B cell (primary cell): ENCODE data around the gene RND1. TPM values are rescaled to one million over a fixed set of nuclear protein-coding genes. Genes with fewer than 3 reads are reported as not detected.

Source experiments
- ATAC-seq: fragments of 200-7000 bp; cut with Tn5 transposase; one replicate; pipeline ENCODE4 v1.10.0; 2021; ENCODE audit warnings: low read depth, mild to moderate bottlenecking, moderate number of reproducible peaks, moderate library complexity
- CTCF ChIA-PET: fragments of 350-600 bp; sonication (Branson Sonifier 250); formaldehyde crosslinking; loops from one replicate; lab custom pipeline; 2021; ENCODE audit warnings: antibody characterized with exemption, inconsistent platforms; lab: Charles Lee
- POLR2A ChIA-PET: fragments of 350-600 bp; sonication (Branson Sonifier 250); formaldehyde crosslinking; loops from one replicate; lab custom pipeline; 2021; ENCODE audit warnings: antibody characterized with exemption; lab: Charles Lee
- DNase-seq: peaks from one replicate; pipeline ENCODE4 v3.0.0; 2013
- H2AFZ ChIP-seq: 2 replicates; pipeline ENCODE4 v1.6.1; 2012; ENCODE audit warnings: mild to moderate bottlenecking, low read depth, low read length; ENCODE audit not compliant: insufficient read depth, poor library complexity, severe bottlenecking
- H3K27ac ChIP-seq, 2 donors: 1 replicate in 1 of 2; 2 replicates in 1 of 2; pipeline ENCODE4 v1.5.1; 2012 to 2013; ENCODE audit warnings: low read length in 2 of 2, mild to moderate bottlenecking in 2 of 2, moderate library complexity in 1 of 2
- H3K27me3 ChIP-seq, 4 experiments: fragments of 200-600 bp in 1 of 4; sonication (generic) in 1 of 4; replicated peaks in 1 of 4; 1 replicate in 2 of 4; 2 replicates in 2 of 4; pipeline versions ENCODE4 v1.6.1 to v1.7.0; 2013 to 2016; ENCODE audit warnings: low read length in 3 of 4, mild to moderate bottlenecking in 2 of 4, mixed read lengths in 1 of 4, moderate library complexity in 1 of 4; ENCODE audit not compliant: insufficient read depth in 4 of 4, control insufficient read depth in 3 of 4; ENCODE audit errors: control extremely low read depth in 1 of 4
- H3K36me3 ChIP-seq, 2 experiments: replicated peaks in 1 of 2; 1 replicate in 1 of 2; 2 replicates in 1 of 2; pipeline versions ENCODE4 v1.6.1 to v1.7.1; 2013; ENCODE audit warnings: low read length in 1 of 2; ENCODE audit not compliant: insufficient read depth in 2 of 2, control insufficient read depth in 1 of 2; ENCODE audit errors: control extremely low read depth in 1 of 2, extremely low read depth in 1 of 2
- H3K4me1 ChIP-seq, 2 donors: fragments of 200-600 bp in 1 of 2; sonication (generic) in 1 of 2; 1 replicate in 1 of 2; 2 replicates in 1 of 2; pipeline versions ENCODE4 v1.5.1 to v1.6.1; 2013 to 2017; ENCODE audit warnings: low read length in 2 of 2; ENCODE audit not compliant: control insufficient read depth in 2 of 2, insufficient read depth in 2 of 2
- H3K4me2 ChIP-seq: replicated peaks from 2 replicates; pipeline ENCODE3; 2012; ENCODE audit warnings: mild to moderate bottlenecking, low read depth, low read length; ENCODE audit not compliant: poor library complexity, severe bottlenecking
- H3K4me3 ChIP-seq, 5 experiments: fragments of 200-600 bp in 1 of 5; sonication (generic) in 1 of 5; 1 replicate in 3 of 5; 2 replicates in 2 of 5; pipeline versions ENCODE4 v1.5.1 to v1.7.0; 2011 to 2016; ENCODE audit warnings: low read length in 4 of 5, mild to moderate bottlenecking in 4 of 5, low read depth in 2 of 5, control low read depth in 1 of 5, moderate library complexity in 1 of 5; ENCODE audit not compliant: insufficient read depth in 1 of 5; ENCODE audit errors: control extremely low read depth in 1 of 5, extremely low read depth in 1 of 5
- H3K79me2 ChIP-seq: fragments of 200-600 bp; sonication (generic); one replicate; pipeline ENCODE4 v1.6.0; 2016; ENCODE audit warnings: low read length; ENCODE audit not compliant: control insufficient read depth, insufficient read depth
- H3K9ac ChIP-seq: fragments of 200-600 bp; sonication (generic); 2 replicates; pipeline ENCODE4 v1.6.1; 2017; ENCODE audit warnings: mild to moderate bottlenecking, low read length, moderate library complexity
- H3K9me3 ChIP-seq, 3 donors: one replicate each; pipeline versions ENCODE4 v1.6.1 to v1.7.1; 2013; ENCODE audit warnings: low read length in 2 of 3; ENCODE audit not compliant: control insufficient read depth in 2 of 3, insufficient read depth in 1 of 3; ENCODE audit errors: control extremely low read depth in 1 of 3
- H4K20me1 ChIP-seq: 2 replicates; pipeline ENCODE4 v1.6.0; 2012; ENCODE audit warnings: mild to moderate bottlenecking, low read length; ENCODE audit not compliant: insufficient read depth, control insufficient read depth, poor library complexity, severe bottlenecking
- H3K27ac Mint-ChIP-seq: one replicate; pipeline ENCODE4 v1.8.0; 2021; ENCODE audit warnings: mixed read lengths
- H3K27me3 Mint-ChIP-seq: one replicate; pipeline ENCODE4 v1.8.0; 2021; ENCODE audit warnings: mixed read lengths
- H3K4me1 Mint-ChIP-seq: one replicate; pipeline ENCODE4 v1.8.0; 2021; ENCODE audit warnings: mixed read lengths
- H3K4me3 Mint-ChIP-seq: one replicate; pipeline ENCODE4 v1.8.0; 2021; ENCODE audit warnings: mixed read lengths
- H3K9me3 Mint-ChIP-seq: one replicate; pipeline ENCODE4 v1.8.0; 2022; ENCODE audit warnings: mixed read lengths; ENCODE audit not compliant: insufficient read depth
- EZH2 ChIP-seq: IDR thresholded peaks from 2 replicates; pipeline ENCODE4 v1.6.1; 2012; ENCODE audit warnings: borderline replicate concordance, low read depth, mild to moderate bottlenecking, moderate library complexity, low read length; ENCODE audit not compliant: insufficient read depth, poor library complexity, severe bottlenecking
- WGBS: methylation state at CpG from one replicate; pipeline ENCODE4 v1.1.5; 2013; ENCODE audit warnings: missing lambda C conversion rate; ENCODE audit not compliant: insufficient coverage; 5-methylcytosine and 5-hydroxymethylcytosine counted together
- intact Hi-C: fragments of 100-400 bp; cut with micrococcal nuclease; formaldehyde crosslinking; loops from one replicate; pipeline ENCODE4 v1.10.0; 2022
- polyA plus RNA-seq: library from polyadenylated mRNA; depleted of rRNA; stranded (reverse); fragments of >200 nt; gene quantifications from 2 replicates; pipeline ENCODE4 v1.2.3, GENCODE V29; 2012
- total RNA-seq, 2 donors: library from RNA; stranded (reverse); fragments of 120-200 nt in 1 of 2; gene quantifications; 1 replicate in 1 of 2; 2 replicates in 1 of 2; pipeline versions ENCODE4 v1.2.3 to v1.2.4, GENCODE V29; 2013 to 2022
- TF ChIP-seq, protein P1 (sequence below): fragments of 200-600 bp; IDR thresholded peaks from one replicate; pipeline ENCODE4 v1.8.0; 2022; ENCODE audit warnings: antibody characterized with exemption, mild to moderate bottlenecking

The RND1 gene
- total and polyA plus RNA-seq, 2 donors (not counting 1 experiment from before 2014, with no cell fraction given), result 7.3 to 19.5 TPM

DNA sequence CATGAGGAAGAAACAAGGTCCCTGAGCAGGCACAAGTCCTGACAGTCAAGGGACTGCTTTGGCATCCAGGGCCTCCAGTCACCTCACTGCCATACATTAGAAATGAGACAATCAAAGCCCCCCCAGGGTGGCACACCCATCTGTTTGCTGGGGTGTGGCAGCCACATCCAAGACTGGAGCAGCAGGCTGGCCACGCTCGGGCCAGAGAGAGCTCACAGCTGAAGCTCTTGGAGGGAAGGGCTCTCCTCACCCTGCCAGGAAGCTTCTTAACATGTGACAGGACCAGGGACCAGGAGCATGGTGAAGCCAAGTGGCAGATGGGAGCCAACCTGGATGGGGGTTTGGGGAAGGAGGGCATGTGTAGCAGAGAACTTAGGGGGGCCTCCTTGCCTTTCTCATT lies 37.4 kb downstream of the RND1 start:
- no peaks in the 10 kb centered on the region for H3K4me1 ChIP-seq
- Mint-ChIP-seq H3K9me3 (no peaks in the 10 kb centered on the region), H3K4me1 (no peaks in the 10 kb centered on the region), H3K27me3 (no peaks in the 10 kb centered on the region), H3K27ac (no peak overlapping the region), H3K4me3 (no peak overlapping the region)
- no peak overlapping the region for H3K4me2 ChIP-seq
- H2AFZ ChIP-seq, result no peak overlapping the region
- no peaks in the 10 kb centered on the region for H3K9me3 ChIP-seq
- no peak for DNase-seq
- H3K27ac ChIP-seq, result no peak overlapping the region
- H3K9ac ChIP-seq, result no peak overlapping the region
- ATAC-seq, result no peak
- H3K27me3 ChIP-seq, result no peaks in the 10 kb centered on the region
- intact Hi-C loops, result no loop called here
- peaks cover 6 to 50% of the 10 kb centered on the region in 2 experiments for H3K36me3 ChIP-seq
- TF ChIP-seq, protein P1, sequence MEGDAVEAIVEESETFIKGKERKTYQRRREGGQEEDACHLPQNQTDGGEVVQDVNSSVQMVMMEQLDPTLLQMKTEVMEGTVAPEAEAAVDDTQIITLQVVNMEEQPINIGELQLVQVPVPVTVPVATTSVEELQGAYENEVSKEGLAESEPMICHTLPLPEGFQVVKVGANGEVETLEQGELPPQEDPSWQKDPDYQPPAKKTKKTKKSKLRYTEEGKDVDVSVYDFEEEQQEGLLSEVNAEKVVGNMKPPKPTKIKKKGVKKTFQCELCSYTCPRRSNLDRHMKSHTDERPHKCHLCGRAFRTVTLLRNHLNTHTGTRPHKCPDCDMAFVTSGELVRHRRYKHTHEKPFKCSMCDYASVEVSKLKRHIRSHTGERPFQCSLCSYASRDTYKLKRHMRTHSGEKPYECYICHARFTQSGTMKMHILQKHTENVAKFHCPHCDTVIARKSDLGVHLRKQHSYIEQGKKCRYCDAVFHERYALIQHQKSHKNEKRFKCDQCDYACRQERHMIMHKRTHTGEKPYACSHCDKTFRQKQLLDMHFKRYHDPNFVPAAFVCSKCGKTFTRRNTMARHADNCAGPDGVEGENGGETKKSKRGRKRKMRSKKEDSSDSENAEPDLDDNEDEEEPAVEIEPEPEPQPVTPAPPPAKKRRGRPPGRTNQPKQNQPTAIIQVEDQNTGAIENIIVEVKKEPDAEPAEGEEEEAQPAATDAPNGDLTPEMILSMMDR, result no peak
- no peak for TF ChIP-seq EZH2
- H3K4me3 ChIP-seq, result no peak overlapping the region
- ChIA-PET CTCF (interaction anchor here (1.0 to 1.4 kb wide), 4 partner anchors 9 to 96 kb away, joined by 3 to 4 read pairs (median 3); no protein-coding TSS in a partner anchor), POLR2A (no interaction called here)
- WGBS, result 92% methylated on average over 2 of the region's 2 CpGs
- H3K79me2 ChIP-seq, result no peaks in the 10 kb centered on the region
- H4K20me1 ChIP-seq, result peaks cover 25% of the 10 kb centered on the region

DNA sequence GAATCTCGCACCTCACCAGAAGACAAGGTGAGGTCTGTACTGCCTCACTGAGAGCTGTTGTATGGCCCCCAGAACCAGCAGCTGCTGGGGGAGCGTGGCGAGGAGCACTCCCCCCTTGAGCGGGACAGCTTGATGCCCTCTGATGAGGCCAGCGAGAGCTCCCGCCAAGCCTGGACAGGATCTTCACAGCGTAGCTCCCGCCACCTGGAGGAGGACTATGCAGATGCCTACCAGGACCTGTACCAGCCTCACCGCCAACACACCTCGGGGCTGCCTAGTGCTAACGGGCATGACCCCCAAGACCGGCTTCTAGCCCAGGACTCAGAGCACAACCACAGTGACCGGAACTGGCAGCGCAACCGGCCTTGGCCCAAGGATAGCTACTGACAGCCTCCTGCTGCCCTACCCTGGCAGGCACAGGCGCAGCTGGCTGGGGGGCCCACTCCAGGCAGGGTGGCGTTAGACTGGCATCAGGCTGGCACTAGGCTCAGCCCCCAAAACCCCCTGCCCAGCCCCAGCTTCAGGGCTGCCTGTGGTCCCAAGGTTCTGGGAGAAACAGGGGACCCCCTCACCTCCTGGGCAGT lies 38.1 kb downstream of the RND1 start:
- Histone ChIP-seq H3K9ac (no peak overlapping the region), H3K4me1 (no peaks in the 10 kb centered on the region), H4K20me1 (peaks cover 25% of the 10 kb centered on the region), H3K4me2 (no peak overlapping the region), H3K9me3 (no peaks in the 10 kb centered on the region), H3K27ac (no peak overlapping the region), H3K4me3 (no peak overlapping the region), H3K27me3 (no peaks in the 10 kb centered on the region), H3K36me3 (peaks cover 5 to 43% of the 10 kb centered on the region in 2 experiments), H2AFZ (no peak overlapping the region), H3K79me2 (no peaks in the 10 kb centered on the region)
- intact Hi-C loops, result no loop called here
- ATAC-seq (no peak), DNase-seq (no peak)
- Mint-ChIP-seq H3K27ac (no peak overlapping the region), H3K4me3 (no peak overlapping the region), H3K4me1 (no peaks in the 10 kb centered on the region), H3K27me3 (no peaks in the 10 kb centered on the region), H3K9me3 (no peaks in the 10 kb centered on the region)
- POLR2A ChIA-PET, result no interaction called here
- 97% methylated on average over 17 of the region's 17 CpGs for WGBS
- CTCF ChIA-PET, result interaction anchor here (1.0 to 1.4 kb wide), 5 partner anchors 8 to 97 kb away, joined by 3 to 4 read pairs (median 3); no protein-coding TSS in a partner anchor
- no peak for TF ChIP-seq EZH2
- TF ChIP-seq, protein P1, result no peak
